NK-92 (cell line): ENCODE data around the gene TAS2R30.
"Not testable (repeated sequence)": the region's sequence is repeated elsewhere in the genome, so short reads cannot be mapped to it uniquely, and the experiment has no call there.

Experiments used
- DNase-seq: peaks from one replicate; lab custom pipeline; 2025; ENCODE audit not compliant: unreplicated experiment; lab: John Stamatoyannopoulos, UW

The TAS2R30 gene

GRCh38 chr12:11130999-11131398 is 3.4 kb downstream of the TAS2R30 start:
- DNase-seq, result no peak

- DNase-seq, result no peak
Observed at GRCh38 chr12:11130382-11130781, 4.1 kb downstream of the TAS2R30 start.

- not testable (repeated sequence) for DNase-seq
Observed at GRCh38 chr12:11114130-11114529, 20.3 kb downstream of the TAS2R30 start.

GRCh38 chr12:11111213-11111612 is 23.2 kb downstream of the TAS2R30 start:
- DNase-seq, result not testable (repeated sequence)

- DNase-seq, result no peak
Observed at GRCh38 chr12:11108862-11109261, 25.6 kb downstream of the TAS2R30 start.

- no peak for DNase-seq
Observed at GRCh38 chr12:11107719-11108118, 26.7 kb downstream of the TAS2R30 start.

GRCh38 chr12:11106288-11106687 is 28.2 kb downstream of the TAS2R30 start:
- no peak for DNase-seq

- no peak for DNase-seq
Observed at GRCh38 chr12:11105546-11105945, 28.9 kb downstream of the TAS2R30 start.

GRCh38 chr12:11094910-11095309 is 39.5 kb downstream of the TAS2R30 start:
- DNase-seq, result not testable (repeated sequence)

- no peak for DNase-seq
Observed at GRCh38 chr12:11092128-11092527, 42.3 kb downstream of the TAS2R30 start, which contains the start of gene TAS2R43. TSS of gene TAS2R43 (minus strand) at chr12:11092313. CDS start at chr12:11092229, 84 bp downstream.

GRCh38 chr12:11089246-11089645 is 45.2 kb downstream of the TAS2R30 start:
- no peak for DNase-seq

GRCh38 chr12:11085419-11085818 is 49.0 kb downstream of the TAS2R30 start:
- no peak for DNase-seq
